Trophoblast cell (in vitro differentiated cells and primary cell): ENCODE data around the gene MYLK.
A peak's percentile ranks its signal among the peaks of the same experiment; 100 is the strongest.

Source experiments
- DNase-seq, 2 donors: peaks; one replicate each; pipeline ENCODE4 v3.0.0-alpha.2; 2016
- H2AFZ ChIP-seq: 2 replicates; pipeline ENCODE4 v1.6.1; 2013; ENCODE audit warnings: low read length, moderate library complexity, mild to moderate bottlenecking; ENCODE audit not compliant: insufficient read depth, poor library complexity
- H2AK5ac ChIP-seq: 2 replicates; pipeline ENCODE4 v1.6.1; 2013; ENCODE audit warnings: mild to moderate bottlenecking, low read length
- H2BK120ac ChIP-seq: 2 replicates; pipeline ENCODE4 v1.6.1; 2013; ENCODE audit warnings: low read length, mild to moderate bottlenecking, moderate library complexity; ENCODE audit not compliant: insufficient read depth, poor library complexity
- H2BK12ac ChIP-seq: 2 replicates; pipeline ENCODE4 v1.6.1; 2013; ENCODE audit warnings: mild to moderate bottlenecking, low read length, moderate library complexity
- H2BK5ac ChIP-seq: 2 replicates; pipeline ENCODE4 v1.6.1; 2013; ENCODE audit warnings: low read length, low read depth, moderate library complexity, mild to moderate bottlenecking; ENCODE audit not compliant: poor library complexity
- H3K14ac ChIP-seq: 2 replicates; pipeline ENCODE4 v1.6.1; 2013; ENCODE audit warnings: mild to moderate bottlenecking, low read length
- H3K18ac ChIP-seq: 2 replicates; pipeline ENCODE4 v1.6.1; 2013; ENCODE audit warnings: mild to moderate bottlenecking, low read length
- H3K23ac ChIP-seq: 2 replicates; pipeline ENCODE4 v1.6.1; 2013; ENCODE audit warnings: low read length
- H3K27ac ChIP-seq: 2 replicates; pipeline ENCODE4 v1.5.1; 2013; ENCODE audit warnings: low read depth, mild to moderate bottlenecking, inconsistent platforms, low read length, moderate library complexity
- H3K27me3 ChIP-seq: 2 replicates; pipeline ENCODE4 v1.6.1; 2013; ENCODE audit warnings: inconsistent platforms, mild to moderate bottlenecking, low read length, moderate library complexity; ENCODE audit not compliant: insufficient read depth
- H3K36me3 ChIP-seq, 2 experiments: 1 replicate in 1 of 2; 2 replicates in 1 of 2; pipeline ENCODE4 v1.6.1; 2013; ENCODE audit warnings: low read length in 2 of 2, mild to moderate bottlenecking in 2 of 2, moderate library complexity in 1 of 2; ENCODE audit not compliant: insufficient read depth in 2 of 2, control insufficient read depth in 1 of 2
- H3K4ac ChIP-seq: 2 replicates; pipeline ENCODE4 v1.6.1; 2013; ENCODE audit warnings: low read depth, mild to moderate bottlenecking, low read length, moderate library complexity
- H3K4me1 ChIP-seq, 2 experiments: 1 replicate in 1 of 2; 2 replicates in 1 of 2; pipeline ENCODE4 v1.6.1; 2013; ENCODE audit warnings: low read length in 2 of 2, mild to moderate bottlenecking in 2 of 2, moderate library complexity in 1 of 2; ENCODE audit not compliant: insufficient read depth in 2 of 2, control insufficient read depth in 1 of 2
- H3K4me2 ChIP-seq: 2 replicates; pipeline ENCODE4 v1.6.1; 2013; ENCODE audit warnings: inconsistent platforms, mild to moderate bottlenecking, low read length, moderate library complexity
- H3K4me3 ChIP-seq: 2 replicates; pipeline ENCODE4 v1.5.1; 2013; ENCODE audit warnings: mild to moderate bottlenecking, low read depth, low read length, inconsistent platforms
- H3K79me1 ChIP-seq: one replicate; pipeline ENCODE4 v1.6.1; 2013; ENCODE audit warnings: low read length
- H3K79me2 ChIP-seq: 2 replicates; pipeline ENCODE4 v1.6.1; 2013; ENCODE audit warnings: low read length, mild to moderate bottlenecking; ENCODE audit not compliant: control insufficient read depth, insufficient read depth, poor library complexity
- H3K9ac ChIP-seq: 2 replicates; pipeline ENCODE4 v1.6.1; 2013; ENCODE audit warnings: mild to moderate bottlenecking, low read length
- H3K9me3 ChIP-seq: 2 replicates; pipeline ENCODE4 v1.6.1; 2013; ENCODE audit warnings: low read depth, mild to moderate bottlenecking, control low read depth, inconsistent platforms, low read length; ENCODE audit not compliant: insufficient read depth
- H4K12ac ChIP-seq: 2 replicates; pipeline ENCODE4 v1.6.1; 2013; ENCODE audit warnings: low read depth, mild to moderate bottlenecking, low read length, moderate library complexity
- H4K8ac ChIP-seq: 2 replicates; pipeline ENCODE4 v1.6.1; 2013; ENCODE audit warnings: low read depth, mild to moderate bottlenecking, low read length, moderate library complexity
- H4K91ac ChIP-seq: one replicate; pipeline ENCODE4 v1.6.1; 2013; ENCODE audit warnings: low read depth, mild to moderate bottlenecking, low read length, moderate library complexity
- WGBS: extraction: QIAGEN DNeasy Blood & Tissue Kit; methylation state at CpG from one replicate; pipeline ENCODE4 v1.1.7; 2013; ENCODE audit warnings: missing lambda C conversion rate; ENCODE audit not compliant: insufficient read length, insufficient coverage; ENCODE audit errors: extremely low coverage; 5-methylcytosine and 5-hydroxymethylcytosine counted together

Gene MYLK

DNA sequence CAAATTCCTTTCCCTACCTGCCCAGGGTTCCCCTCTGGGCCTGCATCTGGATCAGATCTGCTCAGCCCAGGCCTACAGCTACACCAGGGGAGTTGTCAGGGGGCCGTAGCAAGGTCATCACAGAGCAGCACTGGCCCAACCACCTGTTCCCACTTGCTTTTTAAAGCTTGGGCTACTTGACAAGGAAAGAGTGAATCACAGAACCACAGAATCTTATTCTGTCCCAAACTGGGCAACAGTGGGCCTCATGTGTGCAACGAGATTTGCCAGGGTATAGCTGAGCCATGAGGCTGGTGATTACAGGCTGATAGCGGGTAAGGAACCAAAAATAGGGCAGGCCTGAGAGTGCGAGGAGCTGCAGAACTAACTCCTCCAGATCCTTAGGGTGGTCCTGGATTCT lies 66.7 kb downstream of the MYLK start:
- no peak for DNase-seq
- Histone ChIP-seq H3K79me1 (no peaks in the 10 kb centered on the region), H3K36me3 (peaks cover 0 to 6% of the 10 kb centered on the region in 2 experiments), H3K23ac (no peak overlapping the region), H2BK120ac (no peak overlapping the region), H3K4ac (no peak overlapping the region), H3K9me3 (no peaks in the 10 kb centered on the region), H3K79me2 (no peaks in the 10 kb centered on the region), H3K4me3 (no peak overlapping the region), H2AK5ac (no peak overlapping the region), H2AFZ (no peak overlapping the region), H3K18ac (no peak overlapping the region), H3K14ac (no peak overlapping the region), H3K27ac (no peak overlapping the region), H2BK5ac (no peak overlapping the region), H3K4me1 (no peaks in the 10 kb centered on the region), H4K12ac (no peak overlapping the region), H4K8ac (no peak overlapping the region), H2BK12ac (no peak overlapping the region), H3K9ac (no peak overlapping the region), H3K27me3 (no peaks in the 10 kb centered on the region), H4K91ac (no peak overlapping the region), H3K4me2 (no peak overlapping the region)
- WGBS, result no CpG with 5 or more reads among the region's 4 CpGs

GRCh38 chr3:123816673-123817207 lies 67.4 kb downstream of the MYLK start:
- Histone ChIP-seq H4K91ac (no peak overlapping the region), H3K79me1 (no peaks in the 10 kb centered on the region), H3K4me1 (no peaks in the 10 kb centered on the region), H4K8ac (no peak overlapping the region), H3K18ac (no peak overlapping the region), H3K36me3 (peaks cover 0 to 6% of the 10 kb centered on the region in 2 experiments), H3K9ac (no peak overlapping the region), H2BK120ac (no peak overlapping the region), H4K12ac (no peak overlapping the region), H2BK5ac (no peak overlapping the region), H2BK12ac (no peak overlapping the region), H3K27ac (no peak overlapping the region), H3K4me3 (no peak overlapping the region), H3K23ac (no peak overlapping the region), H3K4me2 (no peak overlapping the region), H3K27me3 (no peaks in the 10 kb centered on the region), H2AK5ac (no peak overlapping the region), H3K14ac (no peak overlapping the region), H3K9me3 (no peaks in the 10 kb centered on the region), H3K4ac (no peak overlapping the region), H2AFZ (no peak overlapping the region), H3K79me2 (no peaks in the 10 kb centered on the region)
- WGBS, result no CpG with 5 or more reads among the region's 5 CpGs
- DNase-seq, result no peak

GRCh38 chr3:123815981-123816380 lies 68.2 kb downstream of the MYLK start:
- Histone ChIP-seq H3K79me2 (no peaks in the 10 kb centered on the region), H3K4me3 (no peak overlapping the region), H3K79me1 (no peaks in the 10 kb centered on the region), H3K27me3 (no peaks in the 10 kb centered on the region), H3K9ac (no peak overlapping the region), H2AK5ac (no peak overlapping the region), H3K23ac (peak overlapping the region; percentile 56), H4K91ac (no peak overlapping the region), H3K18ac (no peak overlapping the region), H2BK5ac (no peak overlapping the region), H3K4ac (no peak overlapping the region), H3K36me3 (peaks cover 0 to 6% of the 10 kb centered on the region in 2 experiments), H2AFZ (no peak overlapping the region), H3K14ac (no peak overlapping the region), H3K4me2 (no peak overlapping the region), H4K8ac (no peak overlapping the region), H3K9me3 (no peaks in the 10 kb centered on the region), H4K12ac (no peak overlapping the region), H2BK12ac (no peak overlapping the region), H3K4me1 (no peaks in the 10 kb centered on the region), H2BK120ac (no peak overlapping the region), H3K27ac (no peak overlapping the region)
- no peak for DNase-seq
- no CpG with 5 or more reads among the region's 1 CpG for WGBS

DNA sequence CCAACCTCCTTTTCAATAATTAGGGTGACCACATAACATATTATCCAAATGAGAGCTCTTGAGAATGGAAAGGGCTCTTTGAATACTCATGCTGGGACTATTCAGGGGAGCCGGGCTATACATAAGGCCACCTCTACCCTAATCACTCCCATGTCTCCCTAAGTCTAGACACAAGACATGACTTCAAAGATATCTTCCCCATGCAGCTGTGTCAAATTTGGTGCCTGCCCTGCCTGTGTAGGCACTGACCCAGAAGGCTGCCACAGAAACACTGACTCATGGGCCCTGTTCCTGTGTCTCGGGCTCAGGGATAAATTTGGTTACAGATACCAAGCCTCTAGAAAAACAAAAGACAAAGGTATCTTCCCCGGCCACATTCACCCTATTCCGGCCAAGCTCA lies 70.3 kb downstream of the MYLK start:
- H2BK12ac ChIP-seq, result no peak overlapping the region
- H3K27ac ChIP-seq, result no peak overlapping the region
- no CpG with 5 or more reads among the region's 4 CpGs for WGBS
- no peaks in the 10 kb centered on the region for H3K9me3 ChIP-seq
- H3K27me3 ChIP-seq, result no peaks in the 10 kb centered on the region
- no peak overlapping the region for H3K4me2 ChIP-seq
- no peak for DNase-seq
- no peak overlapping the region for H4K91ac ChIP-seq
- no peak overlapping the region for H2BK5ac ChIP-seq
- no peak overlapping the region for H3K18ac ChIP-seq
- H3K23ac ChIP-seq, result no peak overlapping the region
- H2AK5ac ChIP-seq, result no peak overlapping the region
- no peaks in the 10 kb centered on the region for H3K79me2 ChIP-seq
- no peak overlapping the region for H4K12ac ChIP-seq
- H3K79me1 ChIP-seq, result no peaks in the 10 kb centered on the region
- no peak overlapping the region for H3K4ac ChIP-seq
- H3K9ac ChIP-seq, result no peak overlapping the region
- H3K14ac ChIP-seq, result no peak overlapping the region
- H3K4me3 ChIP-seq, result no peak overlapping the region
- no peak overlapping the region for H2BK120ac ChIP-seq
- no peaks in the 10 kb centered on the region for H3K4me1 ChIP-seq
- H4K8ac ChIP-seq, result no peak overlapping the region
- no peak overlapping the region for H2AFZ ChIP-seq
- H3K36me3 ChIP-seq, result peaks cover 0 to 6% of the 10 kb centered on the region in 2 experiments
